OCI-LY1 (cell line): Measurements from ENCODE around the gene MCTP1.

Experiments used
- EZH2 ChIP-seq: fragments of 200-600 bp; sonication (generic), shearing (Covaris generic); IDR thresholded peaks from 2 replicates; pipeline ENCODE4 v1.8.0; 2017; ENCODE audit warnings: borderline replicate concordance, mixed run types, mild to moderate bottlenecking, antibody characterized with exemption, low read length, moderate library complexity, mixed read lengths
- TF ChIP-seq, protein P1 (sequence below): fragments of 200-600 bp; sonication (generic), shearing (Covaris generic); IDR thresholded peaks from 2 replicates; pipeline ENCODE4 v1.5.1; 2017; ENCODE audit warnings: mild to moderate bottlenecking, antibody characterized with exemption, low read length, moderate library complexity, mixed read lengths

DNA sequence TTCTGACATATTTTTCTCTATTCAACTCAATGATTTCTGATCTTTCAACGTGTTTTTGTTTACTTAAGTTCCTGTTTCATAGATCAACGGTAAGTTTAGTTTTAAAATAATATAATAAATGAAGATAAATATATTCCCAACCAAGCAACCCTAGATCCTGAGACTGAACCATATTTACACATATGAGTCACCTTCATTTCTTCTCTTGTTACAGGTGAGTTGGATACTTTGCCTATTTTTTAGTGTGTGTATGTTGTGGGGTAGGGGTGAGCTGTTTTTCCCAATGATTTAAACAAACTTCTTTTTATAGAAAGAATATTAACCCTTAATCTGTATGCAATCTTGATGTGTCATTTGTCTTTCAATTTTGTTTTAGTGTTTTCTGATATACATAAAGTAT lies 186.9 kb downstream of the MCTP1 start:
- TF ChIP-seq, protein P1, sequence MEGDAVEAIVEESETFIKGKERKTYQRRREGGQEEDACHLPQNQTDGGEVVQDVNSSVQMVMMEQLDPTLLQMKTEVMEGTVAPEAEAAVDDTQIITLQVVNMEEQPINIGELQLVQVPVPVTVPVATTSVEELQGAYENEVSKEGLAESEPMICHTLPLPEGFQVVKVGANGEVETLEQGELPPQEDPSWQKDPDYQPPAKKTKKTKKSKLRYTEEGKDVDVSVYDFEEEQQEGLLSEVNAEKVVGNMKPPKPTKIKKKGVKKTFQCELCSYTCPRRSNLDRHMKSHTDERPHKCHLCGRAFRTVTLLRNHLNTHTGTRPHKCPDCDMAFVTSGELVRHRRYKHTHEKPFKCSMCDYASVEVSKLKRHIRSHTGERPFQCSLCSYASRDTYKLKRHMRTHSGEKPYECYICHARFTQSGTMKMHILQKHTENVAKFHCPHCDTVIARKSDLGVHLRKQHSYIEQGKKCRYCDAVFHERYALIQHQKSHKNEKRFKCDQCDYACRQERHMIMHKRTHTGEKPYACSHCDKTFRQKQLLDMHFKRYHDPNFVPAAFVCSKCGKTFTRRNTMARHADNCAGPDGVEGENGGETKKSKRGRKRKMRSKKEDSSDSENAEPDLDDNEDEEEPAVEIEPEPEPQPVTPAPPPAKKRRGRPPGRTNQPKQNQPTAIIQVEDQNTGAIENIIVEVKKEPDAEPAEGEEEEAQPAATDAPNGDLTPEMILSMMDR, result no peak
- TF ChIP-seq EZH2, result no peak
